CD4-positive, alpha-beta T cell (primary cell): ENCODE results near the gene CRTC1. TPM values are rescaled to one million over a fixed set of nuclear protein-coding genes. Genes with fewer than 3 reads are reported as not detected.
"Not testable (repeated sequence)": the region's sequence is repeated elsewhere in the genome, so short reads cannot be mapped to it uniquely, and the experiment has no call there.

Experiments used
- ATAC-seq: fragments of 200-7000 bp; cut with Tn5 transposase; one replicate; pipeline ENCODE4 v1.10.0; 2022; ENCODE audit warnings: mild to moderate bottlenecking; ENCODE audit not compliant: poor library complexity
- CTCF ChIA-PET: fragments of 350-600 bp; sonication (Branson Sonifier 250); formaldehyde crosslinking; loops from one replicate; lab custom pipeline; 2021; ENCODE audit warnings: antibody characterized with exemption, inconsistent platforms; lab: Charles Lee
- POLR2A ChIA-PET: fragments of 350-600 bp; sonication (Branson Sonifier 250); formaldehyde crosslinking; loops from one replicate; lab custom pipeline; 2021; ENCODE audit warnings: antibody characterized with exemption, inconsistent platforms; lab: Charles Lee
- DNase-seq, 14 experiments: peaks; one replicate each; pipeline ENCODE4 v3.0.0-alpha.2; 2013 to 2020; ENCODE audit warnings: mixed read lengths in 2 of 14
- H3K27ac ChIP-seq, 2 donors: one replicate each; pipeline versions ENCODE4 v1.5.1 to v1.7.0; 2013; ENCODE audit warnings: low read length in 2 of 2, low read depth in 1 of 2, mild to moderate bottlenecking in 1 of 2
- H3K27me3 ChIP-seq, 2 experiments: 1 replicate in 1 of 2; 2 replicates in 1 of 2; pipeline versions ENCODE4 v1.6.1 to v1.7.0; 2013; ENCODE audit warnings: low read length in 2 of 2, control low read depth in 1 of 2, mild to moderate bottlenecking in 1 of 2, moderate library complexity in 1 of 2; ENCODE audit not compliant: insufficient read depth in 2 of 2, control insufficient read depth in 1 of 2
- H3K36me3 ChIP-seq: one replicate; pipeline ENCODE4 v1.6.1; 2013; ENCODE audit warnings: low read length, control low read depth; ENCODE audit not compliant: insufficient read depth
- H3K4me1 ChIP-seq: one replicate; pipeline ENCODE4 v1.6.1; 2013; ENCODE audit warnings: low read length, control low read depth; ENCODE audit not compliant: insufficient read depth
- H3K4me3 ChIP-seq: one replicate; pipeline ENCODE4 v1.5.1; 2013; ENCODE audit warnings: mild to moderate bottlenecking, low read length, moderate library complexity
- H3K9me3 ChIP-seq, 2 experiments: 1 replicate in 1 of 2; 2 replicates in 1 of 2; pipeline versions ENCODE4 v1.6.1 to v1.7.0; 2013; ENCODE audit warnings: low read length in 2 of 2, mild to moderate bottlenecking in 2 of 2, control low read depth in 1 of 2, moderate library complexity in 1 of 2; ENCODE audit not compliant: control insufficient read depth in 1 of 2, insufficient read depth in 1 of 2
- H3K27ac Mint-ChIP-seq: one replicate; pipeline ENCODE4 v1.8.0; 2020; ENCODE audit warnings: mixed read lengths
- H3K27me3 Mint-ChIP-seq: one replicate; pipeline ENCODE4 v1.8.0; 2021; ENCODE audit warnings: mixed read lengths
- H3K36me3 Mint-ChIP-seq: one replicate; pipeline ENCODE4 v1.8.0; 2021; ENCODE audit warnings: low read depth, mixed read lengths
- H3K4me1 Mint-ChIP-seq: one replicate; pipeline ENCODE4 v1.8.0; 2021; ENCODE audit warnings: low read depth, mixed read lengths
- H3K4me3 Mint-ChIP-seq: one replicate; pipeline ENCODE4 v1.8.0; 2020; ENCODE audit warnings: mild to moderate bottlenecking, mixed read lengths
- H3K9me3 Mint-ChIP-seq: one replicate; pipeline ENCODE4 v1.8.0; 2020; ENCODE audit warnings: mixed read lengths
- CTCF ChIP-seq: fragments of 200-600 bp; IDR thresholded peaks from one replicate; pipeline ENCODE4 v1.8.0; 2022; ENCODE audit warnings: antibody characterized with exemption, mild to moderate bottlenecking
- intact Hi-C, 2 experiments: fragments of 100-400 bp; cut with DNase I in 1 of 2; cut with micrococcal nuclease in 1 of 2; formaldehyde crosslinking; loops; one replicate each; pipeline versions ENCODE4 v1.15.1 to v1.9.0; 2023 to 2025; cut with DNase I, micrococcal nuclease
- total RNA-seq, 174 experiments: library from RNA in 2 of 174; stranded (reverse) in 2 of 174; gene quantifications; one replicate each; pipeline ENCODE4 v1.2.3 and lab custom pipeline; 2021 to 2026

CRTC1 gene
- total RNA-seq, 2 experiments from 2014 or later: 11.8 to 12.2 TPM

- ATAC-seq: no peak
These were observed 48.1 kb downstream of the CRTC1 start for GRCh38 chr19:18731562-18732008.

GRCh38 chr19:18733196-18733647 lies 49.7 kb downstream of the CRTC1 start:
- H3K4me3 ChIP-seq: no peak overlapping the region
- no peaks in the 10 kb centered on the region for H3K9me3 ChIP-seq
- TF ChIP-seq CTCF: no peak
- ATAC-seq (no peak), DNase-seq (no peak)
- ChIA-PET POLR2A (no interaction called here), CTCF (no interaction called here)
- no peaks in the 10 kb centered on the region for H3K27me3 ChIP-seq
- Mint-ChIP-seq H3K4me1 (no peaks in the 10 kb centered on the region), H3K36me3 (no peaks in the 10 kb centered on the region), H3K27ac (no peak overlapping the region), H3K4me3 (no peak overlapping the region), H3K27me3 (no peaks in the 10 kb centered on the region), H3K9me3 (no peaks in the 10 kb centered on the region)
- intact Hi-C loops: no loop called here
- H3K36me3 ChIP-seq: no peaks in the 10 kb centered on the region
- no peaks in the 10 kb centered on the region for H3K4me1 ChIP-seq
- H3K27ac ChIP-seq: no peak overlapping the region

More at GRCh38 chr19:18731562-18732008, 48.1 kb downstream of the CRTC1 start:
- no peaks in the 10 kb centered on the region for H3K4me1 Mint-ChIP-seq
- intact Hi-C loops: no loop called here
- H3K27ac Mint-ChIP-seq: no peak overlapping the region
- no peaks in the 10 kb centered on the region for H3K4me1 ChIP-seq
- no peaks in the 10 kb centered on the region for H3K27me3 ChIP-seq
- H3K27ac ChIP-seq: no peak overlapping the region
- no peaks in the 10 kb centered on the region for H3K27me3 Mint-ChIP-seq
- H3K9me3 Mint-ChIP-seq: no peaks in the 10 kb centered on the region
- POLR2A ChIA-PET: no interaction called here
- no peak for DNase-seq
- H3K4me3 ChIP-seq: no peak overlapping the region
- no peak overlapping the region for H3K4me3 Mint-ChIP-seq
- no peaks in the 10 kb centered on the region for H3K36me3 Mint-ChIP-seq
- no peaks in the 10 kb centered on the region for H3K36me3 ChIP-seq
- CTCF ChIA-PET: no interaction called here
- H3K9me3 ChIP-seq: no peaks in the 10 kb centered on the region
- TF ChIP-seq CTCF: no peak

DNA sequence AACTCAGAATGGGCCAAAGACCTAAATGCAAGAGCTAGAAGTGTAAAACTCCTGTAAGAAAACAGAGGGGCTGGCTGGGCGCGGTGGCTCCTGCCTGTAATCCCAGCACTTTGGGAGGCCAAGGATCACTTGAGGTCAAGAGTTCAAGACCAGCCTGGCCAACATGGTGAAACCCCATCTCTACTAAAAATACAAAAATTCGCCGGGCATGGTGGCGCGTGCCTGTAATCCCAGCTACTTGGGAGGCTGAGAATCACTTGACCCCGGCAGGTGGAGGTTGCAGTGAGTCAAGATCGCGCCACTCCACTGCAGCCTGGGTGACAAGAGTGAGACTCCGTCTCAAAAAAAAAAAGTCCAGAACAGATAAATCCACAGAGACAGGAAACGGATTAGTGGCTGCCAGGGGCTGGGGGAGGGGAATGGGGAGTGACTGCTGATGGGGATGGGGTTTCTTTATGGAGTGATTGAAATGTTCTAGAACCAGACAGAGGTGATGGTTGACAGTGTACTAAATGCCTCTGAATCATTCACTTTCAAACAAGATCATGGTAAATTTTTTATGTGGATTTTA lies 50.4 kb downstream of the CRTC1 start:
- intact Hi-C loops, POLR2A ChIA-PET, H3K4me3 ChIP-seq, H3K27ac ChIP-seq, H3K9me3 Mint-ChIP-seq, H3K4me3 Mint-ChIP-seq, H3K4me1 Mint-ChIP-seq, H3K36me3 Mint-ChIP-seq, H3K4me1 ChIP-seq, H3K9me3 ChIP-seq, DNase-seq, CTCF ChIA-PET, H3K36me3 ChIP-seq, ATAC-seq, H3K27me3 Mint-ChIP-seq, H3K27me3 ChIP-seq, H3K27ac Mint-ChIP-seq: not testable (repeated sequence)

DNA sequence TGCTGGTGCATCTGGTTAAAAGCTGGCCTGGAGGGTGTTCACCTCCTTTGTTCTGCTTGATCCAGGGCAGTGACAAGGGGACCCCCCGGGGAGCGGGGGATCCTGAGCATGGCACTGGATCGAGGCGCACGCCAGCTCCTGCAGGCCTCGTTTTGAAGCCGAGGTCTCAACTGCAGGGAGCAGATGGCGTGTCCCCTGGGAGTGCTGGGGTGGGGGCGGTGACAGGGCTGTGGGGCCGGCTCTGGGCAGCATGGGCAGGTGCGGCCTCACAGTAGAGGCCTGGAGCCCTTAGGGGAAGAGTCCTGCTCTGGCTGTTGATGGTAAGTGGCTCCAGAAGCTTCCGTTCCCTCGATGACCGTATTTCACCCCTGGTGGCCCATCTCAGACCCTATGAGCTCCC lies 51.8 kb downstream of the CRTC1 start:
- no peaks in the 10 kb centered on the region for H3K9me3 Mint-ChIP-seq
- Histone ChIP-seq H3K4me1 (no peaks in the 10 kb centered on the region), H3K4me3 (no peak overlapping the region), H3K27ac (no peak overlapping the region), H3K36me3 (no peaks in the 10 kb centered on the region), H3K9me3 (no peaks in the 10 kb centered on the region), H3K27me3 (no peaks in the 10 kb centered on the region)
- ChIA-PET CTCF (no interaction called here), POLR2A (no interaction called here)
- intact Hi-C loops: no loop called here
- no peak for TF ChIP-seq CTCF
- no peak overlapping the region for H3K4me3 Mint-ChIP-seq
- no peaks in the 10 kb centered on the region for H3K36me3 Mint-ChIP-seq
- DNase-seq: no peak
- no peak overlapping the region for H3K27ac Mint-ChIP-seq
- no peak for ATAC-seq
- H3K4me1 Mint-ChIP-seq: no peaks in the 10 kb centered on the region
- no peaks in the 10 kb centered on the region for H3K27me3 Mint-ChIP-seq
